NCI-H524 treated with DMSO at 0.1 percent for 48 hours (cell line): ENCODE data around the gene NDRG3.
"Not testable (repeated sequence)": the region's sequence is repeated elsewhere in the genome, so short reads cannot be mapped to it uniquely, and the experiment has no call there.

ENCODE experiments used
- DNase-seq: peaks from one replicate; lab custom pipeline; 2025; lab: John Stamatoyannopoulos, UW

Gene NDRG3

DNA sequence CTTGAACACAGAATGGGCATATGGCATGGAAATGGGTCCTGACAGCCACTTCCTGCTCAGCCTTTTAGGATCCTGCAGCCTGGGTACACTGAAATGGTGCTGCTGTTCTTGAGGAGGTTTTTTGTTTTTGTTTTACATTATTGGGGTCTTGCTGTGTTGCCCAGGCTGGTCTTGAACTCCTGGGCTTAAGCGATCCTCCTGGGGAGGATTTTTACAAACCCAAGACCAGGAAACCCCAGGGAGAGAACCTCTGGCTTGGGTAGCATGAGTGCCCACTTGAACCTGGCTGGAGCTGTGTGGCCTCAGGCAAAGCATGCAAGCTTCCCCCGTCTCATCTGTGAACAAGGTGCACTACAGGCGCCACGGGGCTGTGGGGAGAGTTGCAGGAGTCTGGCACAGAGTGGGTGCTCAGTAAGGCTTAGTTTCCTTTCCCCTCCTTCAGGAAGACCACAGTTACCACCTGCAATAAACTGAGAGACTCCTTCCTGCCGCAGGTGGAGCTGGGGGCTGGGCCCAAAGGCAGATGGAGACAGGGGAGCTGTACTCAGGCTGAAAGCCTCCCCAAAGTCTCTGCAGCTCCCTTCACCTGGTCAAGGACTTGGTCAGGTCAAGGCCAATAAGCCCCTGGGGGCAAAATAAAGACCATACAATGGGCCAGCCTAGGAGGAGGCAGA is 101.7 kb downstream of the NDRG3 start:
- no peak for DNase-seq

- no peak for DNase-seq
Observed at GRCh38 chr20:36642136-36642535, 103.8 kb downstream of the NDRG3 start.

DNA sequence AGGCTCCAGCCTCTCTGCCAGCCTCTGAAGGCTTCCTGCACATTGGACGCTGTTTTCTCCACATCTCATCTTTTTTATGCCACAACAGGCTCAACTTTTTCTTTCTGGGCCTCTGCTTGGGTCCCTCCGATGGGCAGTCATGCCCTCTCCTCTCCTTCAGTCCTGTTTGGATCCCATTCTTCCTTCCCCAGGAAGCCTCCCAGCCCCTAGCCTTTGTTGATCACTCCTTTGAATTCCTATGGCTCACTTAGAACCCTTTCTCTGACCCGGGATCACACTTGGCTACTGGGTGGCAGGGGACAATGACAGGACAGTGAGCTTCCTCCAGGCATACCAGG is 104.4 kb downstream of the NDRG3 start:
- DNase-seq, result no peak

DNA sequence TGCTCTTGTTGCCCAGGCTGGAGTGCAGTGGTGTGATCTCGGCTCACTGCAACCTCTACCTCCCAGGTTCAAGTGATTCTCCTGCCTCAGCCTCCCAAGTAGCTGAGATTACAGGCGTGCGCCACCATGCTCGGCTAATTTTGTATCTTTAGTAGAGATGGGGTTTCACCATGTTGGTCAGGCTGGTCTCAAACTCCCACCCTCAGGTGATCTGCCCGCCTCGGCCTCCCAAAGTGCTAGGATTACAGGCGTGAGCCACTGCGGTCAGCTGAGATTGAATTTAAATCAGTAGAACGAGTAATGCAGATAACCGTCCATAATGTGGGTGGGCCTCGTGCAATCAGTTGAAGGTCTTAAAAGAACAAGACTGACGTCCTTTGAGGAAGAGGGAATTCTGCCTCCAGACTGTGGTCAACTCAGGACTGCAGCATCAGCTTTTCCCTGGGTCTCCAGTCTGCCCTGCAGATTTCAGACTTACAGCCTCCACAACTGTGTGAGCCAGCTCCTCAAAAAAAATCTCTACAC is 107.0 kb downstream of the NDRG3 start:
- not testable (repeated sequence) for DNase-seq

- DNase-seq, result no peak
Observed at GRCh38 chr20:36634342-36634741, 111.5 kb downstream of the NDRG3 start.

- DNase-seq, result no peak
Observed at GRCh38 chr20:36633285-36633772, 112.6 kb downstream of the NDRG3 start.

DNA sequence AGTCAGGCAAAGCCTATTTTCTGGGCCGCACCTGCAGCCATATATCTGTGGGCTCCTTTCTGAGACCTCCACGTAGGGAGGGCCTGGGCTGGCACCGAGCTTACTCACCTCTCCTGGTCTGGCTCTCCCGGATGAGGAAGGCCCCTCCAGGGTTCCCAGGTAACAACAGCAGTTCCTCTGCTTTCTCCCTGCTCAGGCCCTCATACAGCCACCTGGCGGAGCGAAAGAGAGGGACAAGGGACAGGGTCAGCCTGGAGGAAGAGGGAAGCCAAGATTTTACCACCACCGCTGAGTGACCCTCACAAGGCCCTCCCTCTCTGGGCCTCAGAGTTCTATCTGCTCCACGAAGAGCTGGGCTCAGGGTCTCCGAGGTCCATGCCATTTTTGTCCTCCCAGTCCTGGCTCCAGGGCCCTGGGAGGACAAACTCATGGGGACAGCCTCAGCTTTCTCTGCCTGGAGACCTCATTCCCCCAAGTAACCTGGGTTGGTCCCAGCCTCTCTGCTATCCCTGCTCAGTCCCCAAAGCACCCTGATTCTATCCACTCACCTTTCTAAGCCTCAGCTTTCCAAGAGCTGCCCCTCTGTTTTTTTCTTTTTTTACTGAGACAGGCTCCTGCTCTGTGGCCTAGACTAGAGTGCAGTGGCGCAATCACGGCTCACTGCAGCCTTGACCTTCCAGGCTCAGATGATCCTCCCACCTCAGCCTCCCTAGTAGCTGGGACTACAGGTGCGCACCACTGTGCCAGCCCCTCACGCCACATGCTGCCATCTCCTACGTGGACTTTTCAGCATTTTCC is 113.2 kb downstream of the NDRG3 start:
- DNase-seq, result no peak

DNA sequence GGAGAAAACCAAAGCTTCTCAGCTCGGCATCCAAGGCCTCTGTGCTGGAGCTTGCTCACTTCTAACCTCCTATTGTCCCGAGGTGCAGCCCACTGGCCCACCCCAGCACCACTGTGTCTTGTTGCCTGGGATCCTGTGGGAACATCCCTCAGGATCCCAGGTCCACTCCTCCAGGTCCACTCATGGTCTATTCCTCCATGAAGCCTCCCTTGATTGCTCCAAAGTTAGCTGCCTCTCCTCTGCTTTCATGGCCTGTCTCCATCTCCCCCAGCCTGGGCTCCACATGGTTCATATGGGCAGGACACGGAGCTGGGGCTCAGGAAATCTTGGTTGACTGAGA is 113.8 kb downstream of the NDRG3 start:
- no peak for DNase-seq

DNA sequence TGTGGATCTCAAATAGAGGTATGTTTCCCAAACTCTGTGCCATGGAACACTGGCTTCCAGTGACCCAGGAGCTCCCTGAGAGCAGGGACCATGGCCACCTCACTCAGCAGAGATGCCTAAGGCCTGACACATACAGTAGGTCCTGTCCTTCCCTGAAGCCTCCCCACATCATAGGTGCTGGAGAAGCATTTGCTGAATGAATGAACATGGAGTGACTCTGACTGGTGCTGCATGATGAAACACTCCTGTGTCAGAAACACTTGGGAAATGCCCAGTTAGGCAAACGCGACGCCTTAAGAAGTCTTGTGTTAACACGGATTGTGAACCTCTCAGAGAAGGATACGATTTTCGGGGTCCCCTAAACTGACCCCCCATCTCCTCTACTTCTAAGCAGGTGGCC is 114.2 kb downstream of the NDRG3 start:
- no peak for DNase-seq

DNA sequence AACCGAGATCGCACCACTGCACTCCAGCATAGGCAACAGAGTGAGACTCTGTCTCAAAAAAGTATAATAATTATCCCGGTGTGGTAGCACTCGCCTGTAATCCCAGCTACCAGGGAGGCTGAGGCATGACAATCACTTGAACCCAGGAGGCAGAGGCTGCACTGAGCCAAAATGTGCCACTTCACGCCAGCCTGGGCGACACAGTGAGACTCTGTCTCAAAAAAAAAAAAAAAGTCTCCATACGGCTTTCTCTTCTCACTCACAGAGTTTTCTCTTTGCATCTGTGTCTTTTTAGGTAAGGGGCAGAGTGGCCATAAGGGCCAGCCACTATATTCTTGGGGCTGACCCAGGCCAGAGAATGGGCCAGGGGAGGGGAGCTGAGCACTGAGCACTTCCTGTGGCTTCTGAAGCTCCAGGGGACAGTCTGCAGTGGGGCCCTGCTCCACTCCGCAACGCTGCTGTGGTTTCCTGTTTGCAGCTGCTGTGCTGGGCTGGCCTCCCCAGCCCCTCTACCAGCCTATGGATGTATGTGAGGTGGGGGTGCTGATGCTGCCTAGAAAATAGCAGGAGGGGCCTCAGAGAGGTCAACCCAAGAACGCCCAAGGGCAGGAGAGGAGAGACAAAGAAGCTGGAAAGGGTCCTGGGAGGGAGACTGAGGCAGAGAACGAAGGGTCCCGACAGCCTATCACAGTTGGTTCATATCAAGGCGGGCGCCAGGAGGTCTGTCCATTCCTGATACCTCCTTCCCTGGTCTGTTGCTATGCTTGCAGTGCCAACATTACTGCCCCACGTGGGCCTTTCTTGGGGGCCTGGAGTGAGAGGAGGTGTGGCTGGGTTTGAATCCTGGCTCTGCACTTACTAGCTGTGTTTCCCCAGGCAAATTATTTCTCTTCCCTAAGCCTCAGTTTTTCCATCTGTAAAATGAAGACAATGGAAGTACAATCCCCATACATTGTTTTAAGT is 115.9 kb downstream of the NDRG3 start:
- DNase-seq, result no peak

GRCh38 chr20:36628076-36628475 is 117.8 kb downstream of the NDRG3 start:
- no peak for DNase-seq

GRCh38 chr20:36624944-36625324 is 121.0 kb downstream of the NDRG3 start:
- no peak for DNase-seq

GRCh38 chr20:36624068-36624943 is 121.6 kb downstream of the NDRG3 start:
- DNase-seq, result no peak

DNA sequence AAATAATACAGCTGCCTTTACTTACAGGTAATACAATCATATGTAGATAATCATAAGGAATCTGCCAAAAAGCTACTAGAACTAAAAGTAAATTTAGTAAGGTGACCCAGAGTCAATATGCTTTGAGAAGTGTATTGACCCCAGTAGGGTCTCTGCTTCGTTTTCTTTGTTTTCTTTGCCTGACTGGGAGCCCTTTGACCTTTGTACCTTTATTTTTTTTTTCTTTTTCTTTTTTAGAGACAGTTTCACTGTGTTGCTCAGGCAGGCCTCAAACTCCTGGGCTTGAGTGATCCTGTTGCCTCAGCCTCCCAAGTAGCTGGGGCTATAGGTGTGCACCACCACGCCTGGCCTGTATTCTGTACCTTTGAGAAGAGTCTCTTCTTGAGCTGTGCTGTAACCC is 122.4 kb downstream of the NDRG3 start:
- no peak for DNase-seq

DNA sequence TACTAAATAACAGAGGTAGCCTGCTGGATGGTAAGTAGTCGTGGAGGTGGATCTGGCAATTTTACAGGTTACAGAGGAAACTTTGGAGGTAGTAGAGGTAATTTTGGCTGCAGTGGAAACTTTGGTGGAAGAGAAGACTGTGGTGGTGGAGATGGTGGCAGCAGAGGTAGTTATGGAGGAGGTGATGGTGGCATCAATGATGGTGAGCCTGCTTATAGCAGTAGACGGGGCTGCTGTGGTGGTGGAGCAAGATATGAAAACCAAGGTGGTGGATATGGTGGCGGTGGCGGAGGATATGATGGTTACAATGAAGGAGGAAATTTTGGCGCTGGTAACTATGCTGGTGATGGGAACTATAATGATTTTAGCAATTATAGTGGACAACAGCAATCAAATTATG is 125.0 kb downstream of the NDRG3 start:
- DNase-seq, result no peak

GRCh38 chr20:36614781-36615557 is 130.9 kb downstream of the NDRG3 start:
- no peak for DNase-seq

GRCh38 chr20:36613974-36614373 is 131.9 kb downstream of the NDRG3 start:
- DNase-seq, result no peak

- DNase-seq, result no peak
Observed at GRCh38 chr20:36611625-36612024, 134.3 kb downstream of the NDRG3 start.

GRCh38 chr20:36608388-36608728 is 137.5 kb downstream of the NDRG3 start:
- DNase-seq, result not testable (repeated sequence)

GRCh38 chr20:36607586-36608387 is 138.1 kb downstream of the NDRG3 start:
- no peak for DNase-seq
